Keratinocyte (primary cell): Measurements from ENCODE around the gene EGFR. TPM values are rescaled to one million over a fixed set of nuclear protein-coding genes. Genes with fewer than 3 reads are reported as not detected.

ENCODE experiments used
- DNase-seq: peaks from one replicate; pipeline ENCODE4 v3.0.0-alpha.2; 2011; ENCODE audit warnings: low read depth, missing footprints, low spot score
- FAIRE-seq: peaks from 2 replicates; lab custom pipeline; 2011; peaks lifted over from hg19 to GRCh38; lab: Jason Lieb, UNC
- H2AFZ ChIP-seq: 2 replicates; pipeline ENCODE4 v1.6.0; 2012; ENCODE audit warnings: low read length, control low read depth, inconsistent platforms; ENCODE audit not compliant: control insufficient read depth
- H3K27ac ChIP-seq: 2 replicates; pipeline ENCODE4 v1.5.1; 2011; ENCODE audit warnings: low read length; ENCODE audit not compliant: control insufficient read depth, insufficient read depth
- H3K27me3 ChIP-seq: 3 replicates; pipeline ENCODE4 v1.6.0; 2011; ENCODE audit warnings: low read length; ENCODE audit not compliant: control insufficient read depth, insufficient read depth; ENCODE audit errors: extremely low read depth
- H3K36me3 ChIP-seq, 2 experiments: 2 replicates in 1 of 2; 3 replicates in 1 of 2; pipeline ENCODE4 v1.5.1; 2011; ENCODE audit warnings: low read length in 2 of 2, mild to moderate bottlenecking in 1 of 2; ENCODE audit not compliant: control insufficient read depth in 2 of 2, insufficient read depth in 2 of 2; ENCODE audit errors: extremely low read depth in 1 of 2
- H3K4me1 ChIP-seq: 3 replicates; pipeline ENCODE4 v1.5.1; 2011; ENCODE audit warnings: low read length; ENCODE audit not compliant: control insufficient read depth, insufficient read depth; ENCODE audit errors: extremely low read depth
- H3K4me2 ChIP-seq: 3 replicates; pipeline ENCODE4 v1.6.0; 2011; ENCODE audit warnings: low read depth, low read length; ENCODE audit not compliant: control insufficient read depth, insufficient read depth; ENCODE audit errors: extremely low read depth
- H3K4me3 ChIP-seq, 3 experiments: fragments of 200-600 bp in 1 of 3; sonication (generic) in 1 of 3; 2 replicates in 2 of 3; 3 replicates in 1 of 3; pipeline ENCODE4 v1.5.1; 2011 to 2016; ENCODE audit warnings: low read length in 3 of 3, mild to moderate bottlenecking in 3 of 3, control low read depth in 2 of 3, inconsistent platforms in 1 of 3, low read depth in 1 of 3, mixed read lengths in 1 of 3, mixed run types in 1 of 3, moderate library complexity in 1 of 3; ENCODE audit not compliant: control insufficient read depth in 2 of 3, insufficient read depth in 2 of 3; ENCODE audit errors: extremely low read depth in 1 of 3
- H3K79me2 ChIP-seq: 2 replicates; pipeline ENCODE4 v1.6.0; 2012; ENCODE audit warnings: low read length; ENCODE audit not compliant: control insufficient read depth, insufficient read depth
- H3K9ac ChIP-seq: 3 replicates; pipeline ENCODE4 v1.6.0; 2011; ENCODE audit warnings: low read length; ENCODE audit not compliant: control insufficient read depth, insufficient read depth; ENCODE audit errors: extremely low read depth
- H3K9me1 ChIP-seq: 3 replicates; pipeline ENCODE4 v1.6.0; 2011; ENCODE audit warnings: low read length; ENCODE audit not compliant: control insufficient read depth, insufficient read depth; ENCODE audit errors: extremely low read depth
- H3K9me3 ChIP-seq: 2 replicates; pipeline ENCODE4 v1.5.1; 2012; ENCODE audit warnings: low read depth, low read length; ENCODE audit not compliant: control insufficient read depth
- H4K20me1 ChIP-seq: 3 replicates; pipeline ENCODE4 v1.6.0; 2011; ENCODE audit warnings: low read length; ENCODE audit not compliant: control insufficient read depth, insufficient read depth; ENCODE audit errors: extremely low read depth
- EZH2 ChIP-seq: IDR thresholded peaks from one replicate; pipeline ENCODE4 v1.6.1; 2012; ENCODE audit warnings: inconsistent platforms, mild to moderate bottlenecking, low read length, moderate library complexity
- dilution Hi-C: fragments of 300-500 bp; cut with MboI; formaldehyde crosslinking; loops from one replicate; pipeline ENCODE4 v1.7.0; 2020; ENCODE audit warnings: low sequenced_read_pairs; ENCODE audit not compliant: extremely low pct_ligation_motif_present
- polyA plus RNA-seq, 5 experiments: library from polyadenylated mRNA; depleted of rRNA in 3 of 5; stranded (reverse) in 3 of 5; stranded (forward) in 1 of 5; unstranded in 1 of 5; fragments of >200 nt; gene quantifications; 1 replicate in 1 of 5; 2 replicates in 3 of 5; 3 replicates in 1 of 5; pipeline versions ENCODE4 v1.2.1 to v1.2.3, GENCODE V29; 2011 to 2012; ENCODE audit warnings: missing spikeins in 2 of 5, low read depth in 1 of 5, low replicate concordance in 1 of 5
- TF ChIP-seq, protein P1 (sequence below), 3 experiments: IDR thresholded peaks in 1 of 3; conservative IDR thresholded peaks in 1 of 3; optimal IDR thresholded peaks in 1 of 3; 2 replicates in 2 of 3; 3 replicates in 1 of 3; pipeline versions ENCODE3 to v1.5.1; 2011; ENCODE audit warnings: low read length in 3 of 3, mild to moderate bottlenecking in 3 of 3, moderate library complexity in 2 of 3, control low read depth in 1 of 3, inconsistent platforms in 1 of 3; ENCODE audit not compliant: insufficient read depth in 2 of 3; ENCODE audit errors: extremely low read depth in 1 of 3

Gene EGFR
- polyA plus RNA-seq, 1 donor (not counting 4 experiments of a cell fraction or from before 2014, with no cell fraction given): 120 TPM

DNA sequence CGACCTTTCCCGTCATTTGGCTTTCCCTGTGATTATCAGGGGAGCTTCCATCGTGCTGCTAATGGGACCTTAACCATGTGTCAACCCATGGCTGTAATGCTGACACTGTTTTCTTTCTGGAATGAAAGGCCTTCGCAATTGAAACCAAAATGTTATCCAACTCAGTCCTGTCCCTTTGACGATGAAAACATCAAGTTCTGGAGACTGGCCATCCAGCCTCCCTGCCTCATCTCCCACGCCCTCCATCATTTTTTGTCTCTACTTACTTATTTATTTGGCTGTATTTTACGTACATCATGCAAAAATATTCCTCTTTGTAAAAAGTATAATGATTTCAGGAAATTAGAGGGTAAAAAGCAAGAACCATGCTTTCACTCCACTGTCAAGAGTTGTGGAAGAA is 69.8 kb downstream of the EGFR start:
- DNase-seq: no peak
- peaks cover 97% of the 10 kb centered on the region for H3K79me2 ChIP-seq
- no peak overlapping the region for H2AFZ ChIP-seq
- no peak overlapping the region for H3K27ac ChIP-seq
- peaks cover 45% of the 10 kb centered on the region for H4K20me1 ChIP-seq
- TF ChIP-seq, protein P1, sequence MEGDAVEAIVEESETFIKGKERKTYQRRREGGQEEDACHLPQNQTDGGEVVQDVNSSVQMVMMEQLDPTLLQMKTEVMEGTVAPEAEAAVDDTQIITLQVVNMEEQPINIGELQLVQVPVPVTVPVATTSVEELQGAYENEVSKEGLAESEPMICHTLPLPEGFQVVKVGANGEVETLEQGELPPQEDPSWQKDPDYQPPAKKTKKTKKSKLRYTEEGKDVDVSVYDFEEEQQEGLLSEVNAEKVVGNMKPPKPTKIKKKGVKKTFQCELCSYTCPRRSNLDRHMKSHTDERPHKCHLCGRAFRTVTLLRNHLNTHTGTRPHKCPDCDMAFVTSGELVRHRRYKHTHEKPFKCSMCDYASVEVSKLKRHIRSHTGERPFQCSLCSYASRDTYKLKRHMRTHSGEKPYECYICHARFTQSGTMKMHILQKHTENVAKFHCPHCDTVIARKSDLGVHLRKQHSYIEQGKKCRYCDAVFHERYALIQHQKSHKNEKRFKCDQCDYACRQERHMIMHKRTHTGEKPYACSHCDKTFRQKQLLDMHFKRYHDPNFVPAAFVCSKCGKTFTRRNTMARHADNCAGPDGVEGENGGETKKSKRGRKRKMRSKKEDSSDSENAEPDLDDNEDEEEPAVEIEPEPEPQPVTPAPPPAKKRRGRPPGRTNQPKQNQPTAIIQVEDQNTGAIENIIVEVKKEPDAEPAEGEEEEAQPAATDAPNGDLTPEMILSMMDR (optimal IDR thresholded peaks at IDR 0.05 in 1 of 3, IDR thresholded peaks at IDR 0.05 in 1 of 3, conservative IDR thresholded peaks at IDR 0.05 in 1 of 3; ENCODE audit: extremely low read depth in 1 of 3, insufficient read depth in 2 of 3, low read length in 3 of 3): no peak
- no peak for TF ChIP-seq EZH2
- H3K36me3 ChIP-seq: peaks cover 10 to 51% of the 10 kb centered on the region in 2 experiments
- H3K9me1 ChIP-seq: peaks cover 14% of the 10 kb centered on the region
- H3K9me3 ChIP-seq: no peaks in the 10 kb centered on the region
- FAIRE-seq: no peak
- H3K4me1 ChIP-seq: peaks cover 56% of the 10 kb centered on the region
- H3K4me3 ChIP-seq: no peak overlapping the region
- no peak overlapping the region for H3K9ac ChIP-seq
- no peak overlapping the region for H3K4me2 ChIP-seq
- no peaks in the 10 kb centered on the region for H3K27me3 ChIP-seq
- dilution Hi-C loops: no loop called here

DNA sequence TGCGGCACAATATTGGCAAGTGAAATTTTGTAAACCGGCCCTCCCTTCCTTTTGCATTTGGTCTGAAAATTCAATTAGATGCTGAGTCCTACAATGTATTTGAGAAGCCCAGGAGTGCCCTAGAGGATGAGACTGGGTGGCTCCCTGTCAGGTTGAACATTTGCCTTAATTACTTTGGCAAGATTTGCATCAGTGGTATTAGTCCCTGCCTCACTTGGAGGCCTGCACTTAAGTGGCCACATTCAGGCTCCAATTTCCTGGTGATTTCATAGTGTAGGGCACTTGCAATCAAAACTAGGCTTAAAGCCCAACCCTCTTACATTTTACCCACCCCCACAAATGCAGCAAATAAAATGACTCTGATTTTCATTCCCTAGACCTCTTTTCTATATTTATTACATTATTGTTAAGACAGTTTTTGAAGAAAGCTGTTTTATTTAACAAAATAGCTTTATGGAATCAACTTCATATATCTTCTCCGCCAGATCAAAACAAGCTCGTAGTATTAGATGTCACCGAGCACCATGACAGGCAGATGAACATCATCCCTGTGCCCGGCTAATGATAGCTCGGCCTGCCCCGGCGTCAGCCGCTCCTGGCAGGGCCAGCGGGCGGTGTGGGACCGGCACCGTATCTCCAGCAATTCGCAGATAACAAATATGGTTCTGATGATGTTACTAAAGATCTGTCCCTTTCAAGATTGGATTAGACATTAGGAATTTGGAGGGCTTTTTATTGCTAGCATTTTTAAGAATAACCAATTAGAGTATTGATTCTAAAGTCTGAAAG is 73.6 kb downstream of the EGFR start:
- peaks cover 6 to 46% of the 10 kb centered on the region in 2 experiments for H3K36me3 ChIP-seq
- dilution Hi-C loops: no loop called here
- peaks cover 42% of the 10 kb centered on the region for H3K4me1 ChIP-seq
- no peak overlapping the region for H3K4me2 ChIP-seq
- TF ChIP-seq, protein P1 (optimal IDR thresholded peaks at IDR 0.05 in 1 of 3, IDR thresholded peaks at IDR 0.05 in 1 of 3, conservative IDR thresholded peaks at IDR 0.05 in 1 of 3; ENCODE audit: extremely low read depth in 1 of 3, insufficient read depth in 2 of 3, low read length in 3 of 3): no peak
- no peak for TF ChIP-seq EZH2
- no peaks in the 10 kb centered on the region for H3K9me3 ChIP-seq
- peaks cover 7% of the 10 kb centered on the region for H3K9me1 ChIP-seq
- FAIRE-seq (no peak), DNase-seq (no peak)
- no peak overlapping the region for H3K9ac ChIP-seq
- H3K27me3 ChIP-seq: no peaks in the 10 kb centered on the region
- H4K20me1 ChIP-seq: peaks cover 36% of the 10 kb centered on the region
- H3K27ac ChIP-seq: peak overlapping the region; percentile 30
- peaks cover 98% of the 10 kb centered on the region for H3K79me2 ChIP-seq
- no peak overlapping the region for H3K4me3 ChIP-seq
- no peak overlapping the region for H2AFZ ChIP-seq
